Measurements from ENCODE around the gene TSSK2.

The TSSK2 gene

DNA sequence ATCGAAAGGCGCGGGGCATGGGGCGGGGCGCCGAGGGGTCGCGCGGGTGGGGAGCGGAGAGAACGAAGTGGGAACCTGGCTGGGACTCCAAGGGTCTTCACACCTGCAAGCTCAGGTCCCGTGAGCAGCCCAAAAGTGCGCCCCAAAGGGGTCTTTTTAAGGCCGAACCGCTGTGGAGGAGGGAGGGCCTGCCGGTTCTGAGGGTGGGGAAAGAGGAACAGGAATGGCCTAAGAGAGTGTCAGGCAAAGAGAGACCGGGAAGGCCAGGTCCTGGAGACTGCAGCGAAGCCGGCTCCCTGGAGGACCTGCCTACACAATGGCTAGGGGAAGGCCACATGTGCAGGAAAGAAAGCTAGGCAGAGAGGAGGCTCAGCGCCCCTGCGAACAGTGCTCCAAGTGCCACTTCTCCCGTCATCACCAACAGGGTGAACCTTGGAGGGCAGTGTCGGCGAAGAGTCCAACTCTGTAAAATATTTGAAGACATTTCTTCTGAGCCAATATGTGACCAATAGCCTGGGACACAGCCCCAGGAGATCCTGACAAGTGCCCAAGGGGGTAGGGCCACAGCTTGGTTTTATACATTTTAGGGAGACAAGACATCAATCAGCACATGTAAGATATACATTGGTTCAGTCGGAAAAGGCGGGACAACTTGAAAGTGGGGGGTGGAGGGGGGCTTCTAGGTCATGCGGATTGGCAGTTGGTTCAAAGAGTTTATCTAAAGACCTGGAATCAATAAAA, 8.2 kb upstream of the TSSK2 start:
- in situ Hi-C loops (cut with MboI; ENCODE audit: low sequenced_read_pairs): no loop called here

DNA sequence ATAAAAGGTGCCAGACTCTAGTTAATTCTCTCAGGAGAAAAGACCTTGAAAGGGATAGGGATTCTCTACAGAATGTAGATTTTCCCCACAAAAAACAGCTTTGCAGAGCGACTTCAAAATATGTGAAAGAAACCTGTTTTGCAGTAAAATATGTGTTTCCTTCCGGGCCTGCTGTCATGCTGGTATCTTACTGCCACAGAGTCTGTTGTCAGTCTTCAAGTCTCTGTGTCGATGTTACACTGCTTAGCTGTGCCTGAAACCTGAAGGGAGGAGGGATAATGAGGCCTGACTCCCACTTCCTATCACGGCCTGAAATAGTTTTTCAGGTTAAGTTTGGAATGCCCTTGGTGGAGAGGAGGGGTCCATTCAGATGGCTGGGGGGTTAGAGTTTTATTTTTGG, 7.2 kb upstream of the TSSK2 start:
- in situ Hi-C loops (cut with MboI; ENCODE audit: low sequenced_read_pairs): no loop called here

DNA sequence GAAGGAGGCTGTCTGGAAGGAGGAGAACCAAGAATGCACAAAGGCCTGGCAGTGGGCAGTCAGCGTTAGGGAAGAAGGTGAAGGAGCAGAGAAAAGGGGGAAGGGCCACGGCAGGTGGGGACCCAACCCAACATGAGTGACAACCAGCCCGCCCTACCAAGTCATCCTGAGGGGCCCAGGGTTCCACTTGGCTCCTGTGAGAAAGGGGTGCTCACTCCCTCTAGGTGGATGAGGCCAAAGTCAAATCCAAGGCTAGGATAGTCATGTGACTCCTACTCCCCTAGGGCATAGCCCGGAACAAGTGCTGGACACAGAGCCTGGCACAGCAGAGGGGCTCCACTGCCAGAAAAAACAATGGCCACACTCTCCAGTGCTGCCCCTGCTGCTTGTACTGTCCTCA, 6.7 kb upstream of the TSSK2 start:
- in situ Hi-C loops (cut with MboI; ENCODE audit: low sequenced_read_pairs): no loop called here

DNA sequence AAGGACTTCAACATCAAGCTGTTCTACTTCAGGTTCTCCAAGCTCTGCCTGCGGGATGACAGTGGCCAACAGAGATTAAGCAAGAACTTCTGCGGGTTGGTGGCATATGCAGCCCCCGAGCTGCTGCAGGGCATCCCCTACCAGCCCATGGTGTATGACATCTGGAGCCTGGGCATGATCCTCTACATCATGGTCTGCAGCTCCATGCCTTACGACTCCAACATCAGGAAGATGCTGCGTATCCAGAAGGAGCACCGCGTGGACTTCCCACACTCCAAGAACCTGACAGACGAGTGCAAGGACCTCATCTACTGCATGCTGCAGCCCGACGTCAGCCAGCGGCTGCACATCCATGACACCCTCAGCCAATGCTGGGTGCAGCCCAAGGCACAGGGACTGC, 6.1 kb upstream of the TSSK2 start:
- in situ Hi-C loops (cut with MboI; ENCODE audit: low sequenced_read_pairs): no loop called here

DNA sequence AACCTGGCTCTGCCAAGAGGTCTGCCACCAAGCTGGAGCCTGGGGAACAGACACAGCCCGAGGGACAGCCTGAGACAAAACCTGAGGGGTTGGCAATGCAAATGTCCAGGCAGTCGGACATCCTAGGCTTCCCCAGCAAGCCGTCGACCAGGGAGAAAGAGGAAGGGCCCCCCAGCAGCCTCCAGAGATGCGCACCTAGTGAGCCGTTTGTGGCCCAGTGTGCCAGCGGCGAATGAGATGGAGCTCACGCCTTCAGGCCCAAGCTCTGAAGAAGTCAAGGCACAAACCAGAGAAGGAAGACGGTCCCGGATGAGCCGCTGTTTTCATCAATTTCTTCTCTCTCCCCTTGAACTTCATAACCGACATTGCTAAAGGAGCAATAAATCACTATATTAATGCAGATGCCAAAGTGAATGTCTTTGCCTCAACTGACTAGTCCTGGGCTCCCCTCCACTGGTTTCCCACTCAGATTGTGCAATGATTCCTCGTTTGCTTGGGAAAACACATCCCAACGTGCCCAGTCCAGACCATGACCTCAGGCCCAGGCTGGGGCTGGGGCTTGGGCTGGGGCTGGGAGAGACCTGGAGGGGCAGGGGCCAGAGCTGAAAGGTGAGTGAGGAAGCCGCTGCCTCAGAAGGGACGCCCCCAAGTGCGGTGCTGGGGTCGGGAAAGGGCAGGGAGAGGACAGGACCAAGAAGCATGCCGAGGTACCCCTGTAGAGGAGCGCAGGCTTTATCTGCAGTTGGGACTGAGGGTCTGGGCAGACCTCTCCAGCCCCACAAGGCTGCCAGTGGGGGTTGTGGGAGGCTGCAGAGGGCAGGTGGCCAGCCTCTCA, 5.4 kb upstream of the TSSK2 start:
- in situ Hi-C loops (cut with MboI; ENCODE audit: low sequenced_read_pairs): no loop called here

DNA sequence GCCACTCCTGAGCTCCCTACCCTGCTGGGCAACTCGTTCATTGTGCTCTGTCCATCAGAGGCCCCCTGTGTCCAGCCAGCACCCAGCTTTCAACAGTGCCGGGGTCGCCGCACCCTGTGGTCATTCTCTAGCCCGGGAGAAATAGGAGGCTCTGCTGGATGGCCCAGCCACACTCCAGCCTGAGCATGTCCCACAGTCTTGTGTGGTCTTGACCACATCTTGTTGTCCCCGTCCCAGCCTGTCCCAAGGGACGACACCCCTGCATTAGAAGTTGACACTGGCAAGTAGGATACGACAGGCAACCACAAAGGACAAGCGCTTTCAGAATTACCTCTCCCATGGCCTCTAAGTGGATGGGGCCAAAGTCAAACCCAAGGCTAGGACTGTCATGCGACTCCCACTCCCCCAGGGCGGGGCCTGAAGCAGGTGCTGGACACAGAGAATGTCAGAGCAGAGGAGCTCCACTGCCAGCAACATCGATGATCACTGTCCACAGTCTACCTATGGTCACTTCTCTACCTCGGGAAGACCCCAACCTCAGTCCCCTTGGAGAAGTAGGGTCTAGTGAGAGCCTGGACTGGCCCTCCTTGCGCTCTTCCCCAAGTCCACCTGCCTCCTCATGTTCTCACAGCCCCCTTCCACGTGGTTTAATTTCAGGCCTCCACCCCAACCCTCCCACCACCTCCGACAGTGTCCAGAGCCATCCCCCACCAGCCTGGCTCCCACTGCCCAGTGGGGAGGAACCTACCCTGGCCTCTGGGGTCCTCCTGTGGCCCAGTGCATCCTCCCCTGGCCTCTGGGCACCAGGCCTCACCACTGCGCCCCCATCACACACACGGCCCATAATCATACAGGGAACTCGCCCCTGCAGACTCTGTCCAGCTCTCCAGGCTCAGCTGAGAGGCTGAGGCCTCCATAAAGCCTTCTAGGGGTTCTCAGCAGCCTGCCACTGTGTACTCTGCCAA, 4.5 kb upstream of the TSSK2 start:
- in situ Hi-C loops (cut with MboI; ENCODE audit: low sequenced_read_pairs): no loop called here

DNA sequence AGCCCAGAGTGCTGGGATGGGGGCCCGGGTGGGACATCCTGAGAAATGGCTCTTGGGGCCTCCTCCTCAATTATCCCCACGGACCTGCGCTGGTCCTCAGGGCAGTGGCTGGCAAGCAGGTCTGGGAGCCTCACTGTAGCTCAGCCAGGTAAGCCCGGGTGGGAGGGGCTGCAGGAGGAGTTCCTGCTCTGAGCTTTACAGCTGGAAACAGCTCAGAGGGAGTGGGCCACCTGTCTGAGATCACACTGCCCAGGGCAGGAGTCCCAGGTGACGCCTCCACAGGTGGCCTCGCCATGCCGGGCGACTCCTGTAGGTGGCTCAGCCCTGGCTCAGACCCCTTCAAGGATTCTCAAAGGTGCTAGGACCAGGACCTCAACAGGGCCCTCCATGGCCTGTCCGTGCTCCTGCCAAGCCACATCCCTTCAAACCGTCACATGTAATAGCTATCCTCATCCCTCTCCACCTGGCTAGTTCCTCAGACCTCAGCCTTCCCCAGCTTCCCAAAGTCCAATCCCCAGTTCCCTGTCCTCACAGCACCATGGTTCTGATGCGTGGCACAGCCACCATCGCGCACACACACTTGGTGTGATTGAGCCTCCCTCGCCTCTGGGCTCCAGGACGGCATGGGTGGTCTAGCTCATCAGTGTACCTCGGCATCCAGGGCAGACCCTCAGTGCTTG, 3.6 kb upstream of the TSSK2 start:
- in situ Hi-C loops (cut with MboI; ENCODE audit: low sequenced_read_pairs): no loop called here

DNA sequence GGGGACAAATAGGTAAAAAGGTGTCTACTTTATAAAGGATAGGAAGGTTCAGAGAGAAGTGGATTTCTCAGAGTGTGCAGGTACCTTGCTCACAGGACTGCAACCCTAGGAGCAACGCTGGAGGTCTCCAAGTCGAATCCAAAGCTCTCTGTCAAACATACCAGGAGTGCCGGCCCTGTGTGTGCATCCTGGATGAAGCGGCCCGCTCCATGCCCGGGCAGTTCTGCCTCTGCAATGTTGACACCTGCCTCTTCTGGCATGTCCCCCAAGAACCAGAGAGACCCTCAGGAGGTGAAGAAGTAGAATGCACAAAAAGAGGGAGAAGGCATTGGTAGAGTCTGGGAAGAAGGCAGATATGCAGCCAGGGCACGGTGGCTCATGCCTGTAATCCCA, 3.1 kb upstream of the TSSK2 start:
- in situ Hi-C loops (cut with MboI; ENCODE audit: low sequenced_read_pairs): no loop called here

DNA sequence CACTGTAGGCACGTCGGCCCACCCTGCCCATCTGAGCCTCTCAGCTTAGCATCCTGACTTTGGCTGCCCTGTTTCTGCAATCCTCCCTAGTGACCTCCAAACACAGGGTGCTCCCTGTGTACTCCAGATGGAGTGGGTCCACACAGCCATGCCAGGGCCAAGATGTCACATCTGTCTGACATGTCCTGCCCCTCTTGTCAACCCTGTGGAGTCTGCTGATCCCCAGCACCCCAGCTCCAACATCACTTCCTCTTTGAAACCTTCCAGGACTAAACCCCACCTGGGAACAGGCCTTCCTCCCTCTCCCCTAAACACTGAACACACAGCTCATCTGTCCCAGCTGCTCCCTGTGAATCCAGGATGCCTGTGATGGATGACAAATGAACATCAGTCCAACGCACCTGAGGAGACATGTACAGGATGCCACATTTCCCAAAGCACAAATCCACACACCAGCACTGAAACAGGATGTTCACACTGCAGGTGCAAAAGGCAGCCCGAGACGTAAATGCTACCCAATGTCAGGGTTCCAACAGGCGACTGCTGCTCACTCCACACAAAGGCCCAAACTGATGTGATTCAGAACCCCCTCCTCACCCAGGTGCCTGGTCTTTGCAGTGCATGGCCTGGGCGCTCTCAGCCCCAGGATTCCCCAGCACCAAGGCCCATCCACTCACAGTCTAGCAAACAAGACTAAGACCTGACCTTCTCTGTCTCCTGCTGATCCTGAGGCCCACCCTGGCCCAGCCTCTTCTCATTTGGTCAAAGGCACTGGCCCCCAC, 2.0 kb upstream of the TSSK2 start:
- in situ Hi-C loops (cut with MboI; ENCODE audit: low sequenced_read_pairs): no loop called here

DNA sequence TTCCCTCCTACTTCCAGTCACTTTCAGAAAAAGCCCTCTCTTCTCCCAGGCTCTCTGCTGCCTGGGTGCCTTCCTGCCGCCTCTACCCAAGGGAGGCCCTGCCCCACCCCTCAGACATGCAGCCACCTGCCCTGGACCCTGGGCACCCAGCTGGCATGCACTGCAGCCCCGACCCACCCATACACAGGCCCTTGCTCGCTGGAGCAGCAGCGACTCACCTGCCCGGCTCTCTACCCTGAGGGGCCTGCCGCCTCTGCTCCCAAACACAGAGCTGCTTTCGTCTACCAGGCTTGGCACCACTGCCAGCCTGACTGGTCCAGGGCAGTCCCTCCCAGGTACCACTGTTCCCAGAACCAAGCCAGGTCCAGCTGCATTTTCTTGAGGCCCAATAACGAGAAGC, 1.2 kb upstream of the TSSK2 start:
- in situ Hi-C loops (cut with MboI; ENCODE audit: low sequenced_read_pairs): no loop called here

DNA sequence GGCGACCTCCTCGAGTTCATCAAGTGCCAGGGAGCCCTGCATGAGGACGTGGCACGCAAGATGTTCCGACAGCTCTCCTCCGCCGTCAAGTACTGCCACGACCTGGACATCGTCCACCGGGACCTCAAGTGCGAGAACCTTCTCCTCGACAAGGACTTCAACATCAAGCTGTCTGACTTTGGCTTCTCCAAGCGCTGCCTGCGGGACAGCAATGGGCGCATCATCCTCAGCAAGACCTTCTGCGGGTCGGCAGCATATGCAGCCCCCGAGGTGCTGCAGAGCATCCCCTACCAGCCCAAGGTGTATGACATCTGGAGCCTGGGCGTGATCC, 542 bp downstream of the TSSK2 start:
- in situ Hi-C loops (cut with MboI; ENCODE audit: low sequenced_read_pairs): no loop called here

DNA sequence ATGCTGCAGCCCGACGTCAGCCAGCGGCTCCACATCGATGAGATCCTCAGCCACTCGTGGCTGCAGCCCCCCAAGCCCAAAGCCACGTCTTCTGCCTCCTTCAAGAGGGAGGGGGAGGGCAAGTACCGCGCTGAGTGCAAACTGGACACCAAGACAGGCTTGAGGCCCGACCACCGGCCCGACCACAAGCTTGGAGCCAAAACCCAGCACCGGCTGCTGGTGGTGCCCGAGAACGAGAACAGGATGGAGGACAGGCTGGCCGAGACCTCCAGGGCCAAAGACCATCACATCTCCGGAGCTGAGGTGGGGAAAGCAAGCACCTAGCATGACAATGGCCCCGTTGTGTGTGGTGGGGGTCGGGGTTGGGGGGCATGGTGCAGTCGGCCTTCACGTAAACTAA, 1.0 kb downstream of the TSSK2 start:
- in situ Hi-C loops (cut with MboI; ENCODE audit: low sequenced_read_pairs): no loop called here

DNA sequence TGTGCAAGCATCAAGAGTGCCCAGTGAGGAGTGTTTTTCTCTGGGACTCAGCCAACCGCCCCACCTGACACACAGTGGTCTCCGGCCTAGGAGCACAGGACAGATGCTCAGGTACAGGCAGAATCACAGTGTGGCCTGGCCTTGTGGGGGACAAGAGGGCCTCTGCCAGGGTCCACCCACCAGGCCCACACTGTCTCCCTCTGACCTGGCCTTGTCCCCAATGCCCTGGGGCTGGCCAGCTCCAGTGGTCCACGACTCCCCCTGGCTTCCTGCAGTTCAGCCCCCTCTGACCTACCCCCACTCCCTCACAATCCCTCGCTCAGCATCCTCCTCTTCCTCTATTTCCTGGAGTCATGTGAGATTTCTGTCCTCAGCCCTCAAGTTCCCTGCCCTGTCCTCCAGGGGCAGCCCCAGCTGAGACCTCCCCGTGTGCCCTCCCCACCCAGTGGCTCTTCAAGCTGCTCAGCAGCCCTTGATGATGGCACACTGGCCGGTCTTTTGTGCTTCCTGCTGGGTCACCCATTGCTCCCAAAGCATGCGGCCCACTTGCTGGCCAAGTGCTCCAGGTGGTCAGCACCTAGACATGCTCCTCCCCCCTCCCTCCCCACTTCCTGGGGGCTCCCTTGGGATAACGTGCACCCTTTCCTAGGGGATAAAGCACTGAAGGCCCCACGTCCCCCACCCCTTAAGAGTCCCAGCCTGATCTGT, 1.7 kb downstream of the TSSK2 start:
- in situ Hi-C loops (cut with MboI; ENCODE audit: low sequenced_read_pairs): no loop called here

DNA sequence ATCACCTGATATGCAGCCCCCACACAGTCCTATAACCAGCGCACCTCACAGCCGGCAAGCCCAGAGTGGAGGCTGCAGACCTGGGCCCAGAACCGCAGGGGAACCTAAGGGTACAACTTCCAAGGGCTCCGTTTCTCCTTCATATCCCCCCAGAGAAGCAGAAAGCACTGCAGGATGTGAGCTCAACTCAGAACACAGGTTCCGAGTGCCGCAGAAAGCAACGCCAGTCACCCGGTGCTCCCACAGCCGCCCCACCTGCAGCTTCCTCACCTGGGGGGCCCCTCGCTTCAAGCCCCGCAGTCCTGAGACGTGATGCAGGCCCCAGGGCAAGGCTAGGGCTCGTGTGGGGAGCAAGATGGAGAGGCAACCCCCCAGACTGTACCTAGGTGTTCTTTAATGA, 2.5 kb downstream of the TSSK2 start:
- in situ Hi-C loops (cut with MboI; ENCODE audit: low sequenced_read_pairs): no loop called here

DNA sequence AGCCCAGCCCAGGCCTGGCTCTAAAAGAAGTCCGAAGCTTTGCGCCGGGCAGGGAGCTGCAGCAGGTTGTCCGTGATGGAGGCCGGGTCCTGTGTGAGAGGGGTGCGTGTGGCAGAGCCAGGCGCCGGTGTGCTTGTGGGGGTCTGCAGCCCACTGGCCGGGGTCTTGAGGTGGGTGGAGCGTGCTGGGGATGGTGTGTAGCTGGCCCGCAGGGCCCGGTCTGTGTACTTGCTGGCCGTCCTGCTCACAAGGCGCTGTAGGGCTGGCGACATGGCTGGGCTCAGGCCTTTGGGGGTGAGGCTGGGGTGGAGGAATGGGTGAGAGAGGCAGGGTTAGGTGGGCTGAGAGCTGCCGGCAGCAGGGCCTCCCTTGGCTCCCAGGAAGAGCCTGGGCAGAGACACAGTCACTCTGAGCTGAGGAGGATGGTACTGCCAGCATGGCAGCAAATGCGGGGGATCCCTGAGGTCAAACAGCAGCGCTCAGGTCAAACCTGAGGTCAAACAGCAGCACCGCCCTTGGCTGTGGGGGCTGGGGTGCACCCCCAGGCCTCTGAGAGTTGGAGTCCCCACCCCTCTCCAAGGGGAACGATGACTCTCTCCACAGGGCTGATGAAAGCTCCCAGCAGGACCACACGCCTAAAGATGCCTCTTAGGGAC, 3.2 kb downstream of the TSSK2 start:
- in situ Hi-C loops (cut with MboI; ENCODE audit: low sequenced_read_pairs): no loop called here

DNA sequence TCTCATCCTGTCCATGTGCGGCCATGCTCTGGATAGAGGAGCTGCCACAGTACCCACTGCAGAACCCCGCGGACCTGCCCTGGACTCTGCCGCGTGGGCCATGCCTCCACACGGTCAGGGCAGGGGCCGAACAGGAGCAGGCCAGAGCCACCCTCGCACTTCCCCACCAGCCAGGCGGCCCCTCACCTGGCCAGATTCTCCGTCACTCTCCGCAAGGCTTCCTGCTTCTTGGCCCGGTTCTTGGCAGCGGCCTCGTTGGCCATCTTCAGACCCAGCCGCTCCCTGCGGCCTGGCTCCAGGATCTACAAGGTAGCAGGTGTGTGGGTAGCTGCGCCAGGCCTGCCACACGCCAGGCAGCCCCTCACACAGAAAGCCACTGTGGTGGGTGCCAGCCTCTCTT, 3.8 kb downstream of the TSSK2 start:
- in situ Hi-C loops (cut with MboI; ENCODE audit: low sequenced_read_pairs): no loop called here

DNA sequence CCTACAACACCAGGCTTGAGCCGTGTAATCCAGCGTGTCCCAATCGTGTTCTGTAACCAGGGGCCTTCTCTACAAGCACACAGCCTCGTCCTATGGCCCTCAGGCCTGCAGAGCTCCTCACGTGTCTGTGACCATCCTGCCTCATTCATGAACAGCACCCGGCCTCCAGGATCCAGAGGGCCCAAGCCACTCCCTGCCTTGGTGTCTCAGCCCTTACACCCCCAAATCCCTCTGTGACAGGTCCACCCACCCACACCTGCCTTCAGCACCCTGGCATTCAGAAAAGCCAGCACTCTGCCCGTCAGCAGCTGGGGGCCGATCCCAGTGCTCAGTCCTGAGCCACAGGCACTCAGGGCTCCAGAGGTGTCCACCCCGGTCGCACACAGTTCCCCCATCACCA, 5.8 kb downstream of the TSSK2 start:
- in situ Hi-C loops (cut with MboI; ENCODE audit: low sequenced_read_pairs): no loop called here

DNA sequence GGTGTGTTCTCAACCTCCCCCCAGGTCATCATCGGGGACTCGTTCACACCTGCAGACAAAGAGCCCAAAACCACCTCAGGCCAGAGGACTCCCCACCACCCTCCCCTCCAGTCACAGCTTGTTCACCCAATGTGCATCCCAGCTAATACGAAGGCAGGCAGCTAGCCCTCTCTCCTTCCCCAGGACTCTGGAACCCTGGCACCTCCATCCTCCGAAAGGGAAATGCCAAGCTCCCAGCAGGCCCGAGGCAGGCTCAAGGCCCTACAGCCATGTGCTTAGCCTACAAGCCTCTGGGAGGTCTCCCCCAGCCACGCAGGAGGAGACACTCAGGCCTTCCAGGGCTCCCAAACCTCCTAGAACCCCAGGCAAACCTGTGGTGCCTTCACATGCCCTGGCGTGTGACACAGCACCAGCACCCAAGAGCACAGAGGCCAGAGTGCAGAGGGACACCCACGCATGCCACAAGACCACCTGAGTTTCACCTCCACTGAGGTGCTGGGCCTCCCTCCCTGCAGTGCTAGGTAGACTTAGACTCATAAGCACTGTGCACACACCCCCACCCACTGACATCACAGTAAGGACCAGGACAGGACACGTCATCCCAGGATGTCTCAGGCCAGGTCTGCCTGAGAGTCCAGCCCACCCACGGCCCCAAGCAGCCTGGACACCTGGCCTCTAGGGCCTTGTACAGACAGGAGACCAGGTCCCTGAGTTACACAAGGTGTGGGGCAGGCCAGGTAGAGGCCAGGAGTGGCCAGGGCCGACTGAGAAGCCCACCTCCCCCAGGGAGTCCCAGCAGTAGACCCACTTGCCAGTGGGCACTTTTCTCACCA, 6.5 kb downstream of the TSSK2 start:
- in situ Hi-C loops (cut with MboI; ENCODE audit: low sequenced_read_pairs): no loop called here

Measured in HL-60/S4 (cell line).